SHP77 (cell line): Measurements from ENCODE around the gene OR8K5.
"Not testable (repeated sequence)": the region's sequence is repeated elsewhere in the genome, so short reads cannot be mapped to it uniquely, and the experiment has no call there.

Experiments
- DNase-seq, 2 experiments: peaks; one replicate each; lab custom pipeline; 2025; lab: John Stamatoyannopoulos, UW

OR8K5 gene, protein sequence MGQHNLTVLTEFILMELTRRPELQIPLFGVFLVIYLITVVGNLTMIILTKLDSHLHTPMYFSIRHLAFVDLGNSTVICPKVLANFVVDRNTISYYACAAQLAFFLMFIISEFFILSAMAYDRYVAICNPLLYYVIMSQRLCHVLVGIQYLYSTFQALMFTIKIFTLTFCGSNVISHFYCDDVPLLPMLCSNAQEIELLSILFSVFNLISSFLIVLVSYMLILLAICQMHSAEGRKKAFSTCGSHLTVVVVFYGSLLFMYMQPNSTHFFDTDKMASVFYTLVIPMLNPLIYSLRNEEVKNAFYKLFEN

DNA sequence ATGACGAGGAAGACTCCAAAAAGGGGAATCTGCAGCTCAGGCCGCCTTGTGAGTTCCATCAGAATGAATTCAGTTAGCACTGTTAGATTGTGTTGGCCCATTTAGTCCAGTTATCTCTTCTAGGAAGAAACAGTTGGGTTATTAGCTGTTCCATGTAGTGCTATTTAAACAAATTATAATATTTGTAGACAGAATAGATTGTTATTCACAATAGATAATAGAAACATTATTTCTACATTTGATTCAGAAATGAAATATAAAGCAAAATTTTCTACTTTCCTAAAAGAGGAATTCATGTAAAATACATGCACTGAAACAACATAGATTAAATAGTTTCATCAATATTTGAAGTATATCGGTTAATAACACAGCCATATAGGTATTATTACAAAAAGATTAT is at the start of gene OR8K5:
Gene OR8K5 (minus strand): TSS at position 101 of the 400 bp plus-strand sequence. CDS start 0 bp downstream, at position 101.
- DNase-seq, result no peak

DNA sequence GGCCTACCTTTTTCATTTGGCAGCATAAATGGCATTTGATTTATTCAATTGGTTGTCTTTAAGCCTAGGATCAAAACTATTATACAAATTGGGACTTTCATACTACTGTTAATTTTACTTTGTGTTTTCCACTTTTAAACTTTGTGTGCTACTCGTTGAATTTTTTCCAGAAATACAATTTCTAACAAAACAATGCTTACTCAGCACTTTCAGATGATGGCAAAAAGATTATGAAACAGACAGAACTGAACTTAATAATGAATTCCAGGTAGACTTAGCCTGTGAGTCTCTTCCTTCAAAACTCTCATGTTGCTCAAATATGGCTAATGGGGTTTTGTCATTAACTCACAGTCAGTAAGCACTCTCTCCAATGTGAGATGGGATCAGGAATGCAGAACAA is 47.7 kb upstream of the OR8K5 start:
- DNase-seq, result no peak

DNA sequence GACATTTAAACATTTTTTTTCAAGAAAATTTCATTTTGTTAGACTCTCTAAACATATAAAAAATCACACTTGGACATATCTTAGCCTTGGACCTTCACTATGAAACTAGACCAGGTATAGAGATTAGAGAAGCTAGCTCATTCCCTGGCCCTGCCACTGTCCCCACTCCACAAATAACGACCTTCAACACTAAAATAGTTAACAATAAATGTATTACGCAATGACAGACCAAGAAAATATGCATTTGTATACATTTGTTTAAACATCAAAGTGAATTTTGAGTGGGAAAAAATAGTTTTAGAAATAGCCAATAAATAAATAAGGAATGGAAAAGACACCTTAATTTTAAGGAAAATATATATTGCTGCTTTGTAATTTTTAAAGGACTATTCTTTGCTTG is 37.2 kb upstream of the OR8K5 start:
- DNase-seq, result no peak

DNA sequence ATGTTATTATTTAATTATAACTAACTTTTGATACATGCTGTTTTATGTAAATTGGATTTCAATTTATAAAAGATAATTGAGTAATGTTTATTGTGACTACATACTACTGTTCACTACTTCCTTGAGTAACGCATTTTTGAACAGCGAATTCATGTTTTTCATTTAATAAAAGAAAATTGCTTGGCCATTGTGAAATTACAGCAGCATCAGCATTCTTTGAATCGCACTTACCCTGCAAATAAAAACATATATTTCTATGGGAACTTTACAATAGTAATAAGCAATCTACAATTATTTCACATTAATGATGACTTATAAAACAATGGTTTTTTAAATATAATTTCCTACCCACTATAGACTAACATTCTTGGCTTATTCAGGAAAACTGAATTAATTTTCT is 36.6 kb upstream of the OR8K5 start:
- DNase-seq, result no peak

DNA sequence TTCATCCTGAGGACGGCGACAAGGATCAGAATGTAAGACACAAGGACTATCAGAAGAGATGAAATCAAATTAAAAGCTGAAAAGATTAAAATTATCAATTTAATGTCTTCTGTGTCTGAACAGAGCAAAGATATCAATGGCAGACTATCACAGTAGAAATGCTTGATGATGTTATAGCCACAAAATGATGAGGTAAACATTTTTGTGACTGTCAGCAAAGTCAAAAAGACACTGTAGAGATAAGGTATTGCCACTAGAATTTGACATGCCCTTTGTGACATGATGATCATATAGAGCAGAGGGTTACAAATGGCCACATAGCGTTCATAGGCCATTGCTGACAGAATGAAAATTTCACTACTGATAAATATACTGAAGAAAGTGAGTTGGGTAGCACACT is 28.5 kb upstream of the OR8K5 start:
- DNase-seq, result no peak

DNA sequence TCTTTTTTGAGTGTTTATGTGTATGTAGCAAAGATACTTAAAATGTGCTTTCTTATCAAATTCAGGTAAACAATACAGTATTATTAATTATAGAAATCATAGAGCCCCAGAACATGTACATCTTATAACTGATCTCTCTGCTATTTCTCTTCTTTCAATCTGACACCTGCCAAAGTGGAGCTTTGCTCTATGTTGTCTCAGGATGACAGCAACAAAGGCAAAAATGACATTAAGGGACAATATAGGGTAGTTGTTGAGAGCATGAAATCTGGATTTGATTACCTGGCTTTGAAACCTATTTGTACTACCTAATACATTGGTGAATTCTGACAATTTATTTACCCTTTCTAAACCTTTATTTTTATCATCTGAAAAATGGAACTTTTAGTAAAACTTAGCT is 23.3 kb upstream of the OR8K5 start:
- no peak for DNase-seq

DNA sequence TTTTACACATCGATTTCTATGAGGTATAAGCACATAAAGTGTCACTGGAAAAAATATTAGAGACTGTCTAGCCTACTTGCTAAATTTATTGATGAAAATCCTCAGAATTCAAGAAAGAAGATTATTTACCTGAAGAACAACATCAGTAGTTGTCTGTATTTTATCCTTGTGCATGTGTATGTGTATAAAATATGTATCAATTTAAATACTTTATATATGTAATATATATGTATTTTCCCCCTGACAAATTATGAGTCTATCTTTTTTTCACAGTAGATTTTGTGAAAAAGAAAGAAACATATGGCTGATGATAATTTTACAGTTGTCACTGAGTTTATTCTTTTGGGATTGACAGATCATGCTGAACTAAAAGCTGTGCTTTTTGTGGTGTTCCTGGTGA is 16.2 kb upstream of the OR8K5 start, which contains the start of gene OR5J2:
Gene OR5J2 (plus strand): TSS at position 301 of the 400 bp plus-strand sequence. CDS start 0 bp downstream, at position 301.
- DNase-seq, result no peak

DNA sequence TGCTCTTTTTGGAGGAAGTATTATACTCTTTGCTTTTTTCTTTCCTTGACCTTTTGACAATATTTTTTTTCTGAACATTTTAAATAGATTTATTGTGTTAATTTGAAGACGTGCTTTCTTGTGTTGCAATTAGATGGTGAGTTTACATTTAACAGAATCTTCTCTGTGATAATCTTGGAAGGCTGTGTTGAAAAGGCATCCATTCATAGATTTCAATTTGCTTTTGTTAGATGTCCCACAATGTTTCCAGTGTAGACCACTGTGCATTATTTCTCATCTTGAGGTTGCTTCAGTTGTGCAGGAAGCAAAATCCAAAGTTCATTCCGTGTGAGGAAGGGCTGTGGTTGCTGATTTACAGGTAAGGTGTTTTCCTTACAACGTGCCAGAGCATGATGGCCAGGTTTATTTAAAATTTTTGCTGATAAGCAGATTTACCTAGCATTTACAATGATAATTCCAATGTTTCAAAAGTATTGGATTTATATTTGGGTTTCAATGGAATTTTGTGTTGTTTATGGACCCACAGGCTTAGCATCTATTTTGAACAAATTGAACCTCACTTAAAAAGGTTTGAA is 12.2 kb upstream of the OR8K5 start:
- no peak for DNase-seq

DNA sequence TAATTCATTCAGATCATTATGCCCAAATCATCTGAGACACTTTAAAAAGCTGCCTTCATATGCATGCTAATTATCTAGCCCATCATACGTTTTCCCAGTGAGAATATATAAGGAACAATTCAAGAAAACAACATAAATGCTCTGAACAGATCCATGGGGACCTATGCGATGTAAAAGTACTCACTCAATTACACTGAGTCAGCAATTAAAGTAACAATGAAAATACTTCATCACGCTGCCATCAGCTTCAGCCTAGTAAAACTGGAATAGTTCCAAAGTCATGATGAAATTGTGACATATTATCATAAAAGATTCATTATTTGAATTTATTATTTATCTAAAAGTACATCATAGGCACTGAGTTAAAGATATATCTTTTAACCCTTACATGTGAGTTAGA is 3.7 kb upstream of the OR8K5 start:
- DNase-seq, result no peak

DNA sequence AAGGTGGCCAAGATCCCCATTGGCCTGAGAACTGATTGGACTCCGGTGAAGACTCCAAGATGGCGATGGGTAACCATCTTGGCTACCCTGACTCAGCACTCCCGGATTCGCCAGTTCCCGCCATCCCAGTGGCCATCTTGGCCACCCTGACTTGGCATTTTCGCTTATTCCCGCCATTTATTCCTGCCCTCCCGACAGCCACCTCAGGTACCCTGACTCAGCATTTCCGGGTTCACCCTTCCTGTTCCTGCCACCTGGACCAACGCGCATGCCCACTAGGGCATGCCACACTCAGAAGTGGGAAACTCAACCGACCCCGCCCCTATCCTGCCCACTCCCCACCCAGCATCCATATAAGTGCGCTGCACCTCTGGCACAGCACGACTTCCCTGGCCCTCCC is 7.8 kb downstream of the OR8K5 start:
- no peak for DNase-seq

DNA sequence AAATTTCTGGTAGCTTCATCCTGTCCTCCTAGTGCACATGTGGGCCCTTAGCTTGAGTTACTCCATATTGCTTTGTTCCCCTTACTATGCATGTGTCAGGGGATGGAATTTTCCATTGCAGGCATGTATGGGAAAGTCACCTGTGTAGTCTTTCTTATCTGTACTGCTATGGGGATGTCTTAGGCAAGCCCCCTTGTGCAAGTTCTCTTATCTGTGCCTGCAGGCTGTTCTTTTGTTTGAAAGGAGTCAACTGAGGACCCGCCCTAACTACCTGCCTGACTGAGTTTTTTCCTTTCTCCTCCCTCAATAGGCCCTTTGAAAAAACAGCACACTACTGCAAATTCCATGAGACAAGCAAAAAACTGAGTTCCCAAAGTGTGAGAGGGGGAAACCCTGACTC is 8.7 kb downstream of the OR8K5 start:
- no peak for DNase-seq

DNA sequence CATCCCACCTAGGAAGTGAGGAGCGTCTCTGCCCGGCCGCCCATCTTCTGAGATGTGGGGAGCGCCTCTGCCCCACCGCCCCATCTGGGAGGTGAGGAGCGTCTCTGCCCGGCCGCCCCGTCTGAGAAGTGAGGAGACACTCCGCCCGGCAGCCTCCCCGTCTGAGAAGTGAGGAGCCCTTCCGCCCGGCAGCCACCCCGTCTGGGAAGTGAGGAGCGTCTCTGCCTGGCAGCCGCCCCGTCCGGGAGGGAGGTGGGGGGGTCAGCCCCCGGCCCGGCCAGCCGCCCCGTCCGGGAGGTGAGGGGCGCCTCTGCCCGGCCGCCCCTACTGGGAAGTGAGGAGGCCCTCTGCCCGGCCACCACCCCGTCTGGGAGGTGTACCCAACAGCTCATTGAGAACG is 16.4 kb downstream of the OR8K5 start:
- not testable (repeated sequence) for DNase-seq

DNA sequence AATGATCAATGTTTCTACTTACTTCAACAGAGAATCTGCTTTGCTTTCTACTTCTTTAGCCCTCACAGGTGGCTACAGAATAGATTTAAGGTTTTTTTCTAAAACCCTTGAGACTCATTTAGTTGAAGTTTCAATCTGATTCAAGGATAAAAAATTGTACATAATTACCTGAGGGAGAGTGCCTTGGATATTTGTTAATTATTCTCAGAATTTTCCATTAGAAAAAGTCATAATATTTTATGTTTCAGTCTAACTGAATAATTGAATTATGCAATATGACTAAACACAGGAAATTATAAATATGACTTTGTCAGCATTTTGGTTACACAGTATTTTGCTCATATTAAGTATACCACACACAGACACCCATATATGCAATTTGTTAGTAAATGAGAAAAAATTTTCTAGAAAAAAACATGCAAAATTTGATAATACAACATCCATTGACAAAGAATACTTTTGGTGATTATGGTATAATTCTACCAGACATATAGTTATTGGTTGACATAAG is 19.9 kb downstream of the OR8K5 start, which contains the start of gene OR8J3:
Gene OR8J3 (minus strand): TSS at position 51 of the 511 bp plus-strand sequence. CDS start 2,483 bp downstream, outside the sequence.
- DNase-seq, result no peak

DNA sequence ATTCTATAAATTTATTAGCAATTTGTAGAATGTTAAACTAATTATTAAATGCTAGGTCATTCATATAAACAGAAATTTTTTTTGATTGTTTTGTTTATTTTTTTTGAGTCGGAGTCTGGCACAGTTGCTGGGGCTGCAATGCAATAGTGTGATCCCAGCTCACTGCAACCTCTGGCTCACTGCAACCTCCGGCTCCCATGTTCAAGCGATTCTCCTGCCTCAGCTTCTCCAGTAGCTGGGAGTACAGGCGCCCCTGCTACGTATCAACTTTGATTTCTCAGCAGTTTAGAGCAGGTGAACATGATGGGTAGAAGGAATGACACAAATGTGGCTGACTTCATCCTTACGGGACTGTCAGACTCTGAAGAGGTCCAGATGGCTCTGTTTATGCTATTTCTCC is 38.0 kb downstream of the OR8K5 start, which contains the start of gene OR8H3:
Gene OR8H3 (plus strand): TSS at position 301 of the 400 bp plus-strand sequence. CDS start 0 bp downstream, at position 301.
- DNase-seq, result no peak
